K562 treated with DMSO at 1 percent for 24 hours (cell line): ENCODE results near the gene TRIM25. TPM values are rescaled to one million over a fixed set of nuclear protein-coding genes. Genes with fewer than 3 reads are reported as not detected.

ENCODE experiments used
- total RNA-seq: library from RNA; unstranded; fragments of 300-600 nt; gene quantifications from 2 replicates; pipeline ENCODE4 v1.2.3, GENCODE V29; 2022; ENCODE audit warnings: low read depth; ENCODE audit not compliant: insufficient read depth

Gene TRIM25, protein sequence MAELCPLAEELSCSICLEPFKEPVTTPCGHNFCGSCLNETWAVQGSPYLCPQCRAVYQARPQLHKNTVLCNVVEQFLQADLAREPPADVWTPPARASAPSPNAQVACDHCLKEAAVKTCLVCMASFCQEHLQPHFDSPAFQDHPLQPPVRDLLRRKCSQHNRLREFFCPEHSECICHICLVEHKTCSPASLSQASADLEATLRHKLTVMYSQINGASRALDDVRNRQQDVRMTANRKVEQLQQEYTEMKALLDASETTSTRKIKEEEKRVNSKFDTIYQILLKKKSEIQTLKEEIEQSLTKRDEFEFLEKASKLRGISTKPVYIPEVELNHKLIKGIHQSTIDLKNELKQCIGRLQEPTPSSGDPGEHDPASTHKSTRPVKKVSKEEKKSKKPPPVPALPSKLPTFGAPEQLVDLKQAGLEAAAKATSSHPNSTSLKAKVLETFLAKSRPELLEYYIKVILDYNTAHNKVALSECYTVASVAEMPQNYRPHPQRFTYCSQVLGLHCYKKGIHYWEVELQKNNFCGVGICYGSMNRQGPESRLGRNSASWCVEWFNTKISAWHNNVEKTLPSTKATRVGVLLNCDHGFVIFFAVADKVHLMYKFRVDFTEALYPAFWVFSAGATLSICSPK
- 59.5 and 59.7 TPM in 2 replicates for total RNA-seq

DNA sequence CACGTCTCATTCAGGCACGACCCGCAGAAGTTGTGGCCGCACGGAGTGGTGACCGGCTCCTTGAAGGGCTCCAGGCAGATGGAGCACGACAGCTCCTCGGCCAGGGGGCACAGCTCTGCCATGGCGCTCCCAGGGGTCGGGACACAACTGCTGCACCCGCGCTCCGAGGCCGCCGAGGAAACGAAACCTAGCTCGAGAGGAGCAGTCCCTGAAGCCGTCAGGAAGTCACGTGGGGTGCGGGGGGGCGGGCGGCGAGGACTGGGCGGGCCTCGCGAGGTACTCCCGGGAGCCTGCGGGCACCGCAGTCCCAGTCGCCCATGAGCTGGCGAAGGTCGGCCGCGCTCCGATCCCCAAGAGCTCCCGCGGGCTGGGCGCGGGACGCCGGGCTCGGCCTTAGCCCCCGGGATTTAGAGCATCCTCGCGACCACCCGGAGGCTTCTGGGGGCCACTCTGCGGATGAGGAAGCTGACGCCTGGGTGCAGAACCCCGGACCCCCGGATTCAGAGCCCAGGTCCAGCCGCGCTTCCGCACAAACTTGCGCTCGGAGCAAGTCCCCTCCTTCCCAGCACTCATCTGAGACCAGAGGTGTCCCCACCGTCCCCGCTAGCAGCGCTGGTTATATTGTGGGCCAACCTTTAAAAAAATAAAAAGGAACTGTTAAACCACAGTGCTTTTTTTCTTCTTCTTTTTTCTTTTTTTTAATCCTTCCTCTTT lies at the start of gene TRIM25:
Gene TRIM25, minus strand, starts transcription at position 183 of the 714 bp plus-strand sequence. Its CDS starts 61 bp downstream, at position 122.

DNA sequence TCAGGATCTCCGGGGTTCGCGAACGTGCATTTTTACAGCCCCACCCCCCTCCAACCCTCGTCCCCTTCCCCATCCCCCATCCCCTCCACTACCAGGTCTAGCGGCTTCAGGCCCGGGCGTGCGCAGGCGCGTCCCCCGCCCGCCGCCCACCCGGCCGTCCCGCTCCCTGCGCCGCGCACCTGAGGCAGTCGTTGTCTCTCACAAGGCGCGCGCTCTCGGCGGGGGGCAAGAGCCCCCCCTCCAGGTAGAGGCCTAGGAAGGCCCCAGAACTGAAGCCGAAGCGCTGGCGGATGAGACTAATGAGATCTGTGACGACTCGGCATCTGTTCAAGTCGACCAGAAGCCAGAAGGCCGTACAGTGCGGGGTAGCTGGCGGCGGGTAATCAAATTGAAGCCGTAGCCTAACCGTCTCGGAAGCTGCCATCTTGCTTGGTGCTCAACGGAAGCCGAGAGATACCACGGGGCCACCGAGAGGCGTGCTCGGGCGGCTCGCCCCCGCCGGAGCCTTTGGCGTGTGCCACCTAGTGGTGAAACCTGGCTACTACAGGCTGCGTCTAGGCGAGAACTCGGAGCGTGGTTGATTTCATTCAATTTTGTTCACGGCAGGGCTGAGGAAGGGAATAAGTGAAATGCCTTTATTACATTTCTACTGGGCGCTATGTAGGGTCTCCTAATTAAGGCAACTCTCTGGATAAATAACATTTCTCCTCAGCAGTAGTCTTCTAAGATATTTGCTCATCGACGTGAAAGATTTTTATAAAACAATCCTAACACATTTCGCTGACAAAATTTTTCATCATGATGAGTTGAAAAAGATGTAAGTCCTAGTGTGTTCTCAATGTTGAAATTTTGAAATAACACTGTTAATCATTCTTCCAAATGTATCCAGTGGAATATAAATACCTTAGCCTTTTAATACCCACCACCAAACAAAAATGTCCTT lies 47.0 kb upstream of the TRIM25 start, which contains the start of gene COIL:
Gene COIL, minus strand, starts transcription at position 455 of the 943 bp plus-strand sequence. Its CDS starts 31 bp downstream, at position 424.

Other genes with a start within 250 kb of the TRIM25 start
- 0.53 and 0.73 TPM in 2 replicates for gene C17orf67, start 80.1 kb downstream of the TRIM25 start, total RNA-seq
- 2.1 and 3.2 TPM in 2 replicates for gene DGKE, start 79.9 kb downstream of the TRIM25 start, total RNA-seq
- 15.4 and 17.2 TPM in 2 replicates for gene COIL, start 47.0 kb upstream of the TRIM25 start, total RNA-seq
- gene SCPEP1, start 64.1 kb upstream of the TRIM25 start, total RNA-seq = 36.2 and 42.0 TPM in 2 replicates
- gene AKAP1, start 171.2 kb upstream of the TRIM25 start, total RNA-seq = 16.6 and 24.9 TPM in 2 replicates